Stimulated activated CD8-positive, alpha-beta memory T cell treated with anti-CD3 and anti-CD28 coated beads, Interleukin-2, amount 100 ng/mL, for 1 hour (primary cell): ENCODE data around the gene GPAT2.
"Not testable (repeated sequence)": the region's sequence is repeated elsewhere in the genome, so short reads cannot be mapped to it uniquely, and the experiment has no call there.

ENCODE experiments used
- DNase-seq, 2 donors: peaks; one replicate each; pipeline ENCODE4 v3.0.0-alpha.2; 2020; ENCODE audit warnings: low read depth in 2 of 2

Gene GPAT2

GRCh38 chr2:96065381-96065930 is 30.7 kb upstream of the GPAT2 start:
- DNase-seq = no peak

- not testable (repeated sequence) for DNase-seq
Observed at GRCh38 chr2:96064760-96065159, 30.0 kb upstream of the GPAT2 start.

- not testable (repeated sequence) for DNase-seq
Observed at GRCh38 chr2:96064047-96064675, 29.4 kb upstream of the GPAT2 start.

GRCh38 chr2:96063116-96063899 is 28.6 kb upstream of the GPAT2 start:
- not testable (repeated sequence) for DNase-seq

GRCh38 chr2:96062483-96062882 is 27.8 kb upstream of the GPAT2 start:
- not testable (repeated sequence) for DNase-seq

GRCh38 chr2:96061901-96062300 is 27.2 kb upstream of the GPAT2 start:
- DNase-seq = not testable (repeated sequence)

- DNase-seq = not testable (repeated sequence)
Observed at GRCh38 chr2:96061197-96061817, 26.6 kb upstream of the GPAT2 start.

- DNase-seq = not testable (repeated sequence)
Observed at GRCh38 chr2:96060325-96060724, 25.6 kb upstream of the GPAT2 start.

GRCh38 chr2:96059443-96059842 is 24.7 kb upstream of the GPAT2 start:
- not testable (repeated sequence) for DNase-seq

GRCh38 chr2:96055830-96056229 is 21.1 kb upstream of the GPAT2 start:
- not testable (repeated sequence) for DNase-seq

GRCh38 chr2:96054537-96054936 is 19.8 kb upstream of the GPAT2 start:
- DNase-seq = not testable (repeated sequence)

- not testable (repeated sequence) for DNase-seq
Observed at GRCh38 chr2:96053385-96053784, 18.7 kb upstream of the GPAT2 start.

GRCh38 chr2:96052632-96053031 is 17.9 kb upstream of the GPAT2 start:
- DNase-seq = not testable (repeated sequence)

GRCh38 chr2:96049917-96050262 is 15.2 kb upstream of the GPAT2 start:
- not testable (repeated sequence) for DNase-seq

- not testable (repeated sequence) for DNase-seq
Observed at GRCh38 chr2:96049049-96049916, 14.6 kb upstream of the GPAT2 start.

- DNase-seq = not testable (repeated sequence)
Observed at GRCh38 chr2:96035554-96035953, 838 bp upstream of the GPAT2 start.

- DNase-seq = not testable (repeated sequence)
Observed at GRCh38 chr2:96033997-96034396, 719 bp downstream of the GPAT2 start.

GRCh38 chr2:96027725-96028325 is 6.9 kb downstream of the GPAT2 start:
- not testable (repeated sequence) for DNase-seq

GRCh38 chr2:96025755-96026154 is 9.0 kb downstream of the GPAT2 start:
- not testable (repeated sequence) for DNase-seq

- no peak for DNase-seq
Observed at GRCh38 chr2:96025194-96025492, 9.6 kb downstream of the GPAT2 start.
